HG02981 (cell line): ENCODE measurements around the gene TMEM106A.
"Not testable (repeated sequence)": the region's sequence is repeated elsewhere in the genome, so short reads cannot be mapped to it uniquely, and the experiment has no call there.

Source experiments
- ATAC-seq: cut with Tn5 transposase; IDR thresholded peaks from one replicate; pipeline ENCODE4 v1.9.1; 2021; ENCODE audit warnings: mild to moderate bottlenecking, moderate library complexity; ENCODE audit not compliant: unreplicated experiment

The TMEM106A gene

DNA sequence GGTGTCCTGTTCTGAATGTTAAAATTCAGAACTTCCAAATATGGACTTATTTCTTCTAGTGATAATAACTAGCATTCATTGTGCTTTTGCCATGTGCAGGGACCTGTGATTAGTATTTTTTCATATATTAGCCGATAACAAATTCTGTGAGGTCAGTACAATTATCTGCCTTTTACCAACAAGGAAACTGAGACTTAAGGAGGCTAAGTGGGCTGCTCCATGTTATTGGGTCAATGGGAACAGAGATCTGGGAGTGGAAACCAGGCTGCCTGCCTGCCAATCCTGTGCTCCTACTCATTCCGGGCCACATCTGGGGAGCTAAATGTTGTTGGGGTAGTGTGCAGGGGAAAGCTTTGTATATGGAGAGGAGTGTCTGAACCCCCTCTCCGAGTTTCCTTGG, 3.7 kb downstream of the TMEM106A start:
- ATAC-seq, result no peak

- no peak for ATAC-seq
These were observed 4.7 kb downstream of the TMEM106A start for GRCh38 chr17:43216369-43216761.

- ATAC-seq, result no peak
These were observed 5.3 kb downstream of the TMEM106A start for GRCh38 chr17:43216762-43217613.

DNA sequence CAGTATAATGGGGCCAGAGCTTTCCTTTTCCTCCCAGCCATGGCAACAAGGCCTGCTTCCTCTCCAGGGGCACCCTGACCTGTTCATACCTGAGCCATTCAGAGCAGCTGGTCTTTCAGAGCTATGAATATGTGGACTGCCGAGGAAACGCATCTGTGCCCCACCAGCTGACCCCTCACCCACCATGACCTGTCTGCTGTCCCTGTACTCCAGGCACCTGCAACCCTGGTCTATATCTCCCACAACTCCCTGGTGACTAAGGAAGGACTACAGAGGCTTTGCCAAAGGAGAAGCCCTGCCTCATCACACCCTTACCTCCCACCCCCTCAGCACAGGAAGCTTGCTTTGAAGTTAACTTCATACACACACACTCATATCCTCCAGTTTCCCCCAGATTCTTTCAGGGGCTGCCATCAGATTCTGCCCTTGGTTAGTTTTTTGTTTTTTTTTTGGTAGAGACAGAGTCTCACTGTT, 6.0 kb downstream of the TMEM106A start:
- ATAC-seq, result no peak

GRCh38 chr17:43219001-43219400, 7.3 kb downstream of the TMEM106A start:
- no peak for ATAC-seq

DNA sequence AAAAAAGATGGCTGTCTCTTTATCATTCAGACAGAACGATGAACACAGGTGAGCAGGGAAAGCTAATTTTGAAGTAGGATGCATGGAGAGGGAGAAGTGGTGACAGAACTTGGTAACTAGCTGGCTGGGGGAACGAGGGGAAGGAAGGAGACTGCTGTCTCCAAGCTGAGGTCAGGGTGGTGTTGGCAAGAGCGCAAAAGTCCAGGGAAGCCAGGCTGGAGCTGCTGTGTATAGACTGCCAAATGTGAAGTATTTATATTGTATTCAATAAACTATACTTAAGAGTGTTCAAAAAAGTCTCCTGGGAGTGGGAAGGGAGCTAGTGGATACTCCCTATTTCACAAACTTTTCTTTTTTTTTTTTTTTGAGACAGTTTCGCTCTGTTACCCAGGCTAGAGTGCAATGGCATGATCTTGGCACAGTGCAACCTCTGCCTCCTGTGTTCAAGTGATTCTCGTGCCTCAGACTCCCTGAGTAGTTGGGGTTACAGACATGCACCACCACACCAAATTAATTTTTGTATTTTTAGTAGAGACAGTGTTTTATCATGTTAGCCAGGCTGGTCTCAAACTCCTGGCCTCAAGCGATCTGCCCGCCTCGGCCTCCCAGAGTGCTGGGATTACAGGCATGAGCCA, 8.2 kb downstream of the TMEM106A start:
- no peak for ATAC-seq

DNA sequence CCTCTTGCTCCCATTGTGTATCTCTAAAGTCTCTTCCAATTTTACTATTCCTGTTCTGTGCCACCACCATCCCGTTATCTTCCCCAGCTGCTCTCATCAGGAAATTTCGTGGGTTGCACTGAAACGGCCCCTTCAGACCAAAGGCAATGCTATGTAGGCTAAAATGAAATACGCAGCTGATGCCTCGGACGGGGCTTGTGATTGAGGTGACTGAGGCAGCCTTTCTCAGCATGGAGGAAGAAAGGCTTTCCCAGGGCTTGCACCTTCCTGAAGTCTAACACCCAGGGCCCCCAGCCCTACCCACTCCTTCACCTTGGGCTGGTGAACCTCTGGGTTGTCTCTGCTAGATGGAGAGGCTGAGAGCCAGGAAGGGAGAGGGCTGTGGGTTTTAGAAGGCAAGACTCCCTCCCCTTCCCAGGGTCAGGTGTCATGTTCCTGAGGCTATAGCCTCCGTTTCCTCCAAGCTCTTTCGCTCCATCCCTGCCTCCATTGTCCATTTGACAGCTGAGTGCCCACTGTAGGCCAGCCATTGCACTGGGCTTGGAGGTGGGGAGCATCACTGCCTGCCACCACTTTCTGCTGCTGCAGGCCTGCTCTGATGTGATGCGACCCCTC, 8.9 kb downstream of the TMEM106A start:
- no peak for ATAC-seq

DNA sequence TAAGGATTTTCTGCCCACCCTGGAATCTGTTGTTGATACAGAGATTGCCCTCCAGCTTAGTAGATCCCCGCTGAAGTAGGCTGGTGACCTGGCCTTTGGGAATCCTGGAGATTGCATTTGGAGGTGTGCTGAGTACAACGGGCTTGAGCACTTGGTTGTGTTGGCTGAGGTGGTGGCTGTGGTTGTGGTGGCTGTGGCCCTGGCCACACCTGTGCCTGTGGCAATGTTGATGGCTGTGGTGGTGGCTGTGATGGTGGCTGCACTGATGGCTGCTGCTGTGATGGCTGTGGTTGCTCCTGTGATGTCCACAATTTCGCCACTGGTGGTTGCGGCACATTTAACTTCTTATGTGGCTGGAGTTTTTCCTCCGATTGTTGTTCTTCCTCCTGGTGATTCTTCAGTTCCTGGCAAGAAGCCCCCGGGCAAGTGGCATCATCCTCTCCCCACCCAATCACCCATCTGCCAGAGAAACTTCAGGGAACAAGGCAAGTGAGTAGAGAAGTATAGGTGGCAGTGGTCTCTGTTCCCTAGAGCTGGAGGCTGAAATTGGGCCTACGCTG, 12.6 kb downstream of the TMEM106A start:
- no peak for ATAC-seq

- no peak for ATAC-seq
These were observed 14.7 kb downstream of the TMEM106A start for GRCh38 chr17:43226393-43226792.

GRCh38 chr17:43228020-43228782, 16.5 kb downstream of the TMEM106A start, which contains the start of gene CCDC200:
Gene CCDC200 (minus strand): TSS chr17:43228623. CDS start chr17:43228554, 69 bp downstream.
- ATAC-seq, result not testable (repeated sequence)

- ATAC-seq, result not testable (repeated sequence)
These were observed 19.7 kb downstream of the TMEM106A start for GRCh38 chr17:43231205-43232020.

- not testable (repeated sequence) for ATAC-seq
These were observed 20.5 kb downstream of the TMEM106A start for GRCh38 chr17:43232021-43232699.

- ATAC-seq, result not testable (repeated sequence)
These were observed 21.6 kb downstream of the TMEM106A start for GRCh38 chr17:43233263-43233662.

- not testable (repeated sequence) for ATAC-seq
These were observed 22.2 kb downstream of the TMEM106A start, which contains the start of gene RNU2-1 for GRCh38 chr17:43233877-43234276. Gene RNU2-1 (minus strand): TSS chr17:43233977.

DNA sequence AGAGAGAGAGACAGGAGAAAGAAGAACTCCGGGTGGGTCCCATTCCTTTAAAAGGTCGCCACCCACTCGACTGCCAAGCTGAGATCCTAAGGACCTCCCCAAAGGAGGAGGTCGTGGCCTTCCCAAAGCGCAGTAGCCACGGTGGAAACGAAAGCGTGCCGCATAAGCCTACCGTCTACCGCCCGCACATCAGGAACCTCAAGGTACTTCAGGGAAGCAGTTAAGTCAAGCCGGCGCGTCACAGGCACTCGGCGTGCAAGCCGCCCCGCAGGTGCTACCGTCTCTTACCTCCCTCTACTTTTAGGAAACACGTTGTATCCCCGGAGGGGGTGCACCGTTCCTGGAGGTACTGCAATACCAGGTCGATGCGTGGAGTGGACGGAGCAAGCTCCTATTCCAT, 27.9 kb downstream of the TMEM106A start:
- ATAC-seq, result not testable (repeated sequence)

GRCh38 chr17:43240596-43241352, 29.1 kb downstream of the TMEM106A start:
- ATAC-seq, result not testable (repeated sequence)

GRCh38 chr17:43246456-43246855, 34.8 kb downstream of the TMEM106A start:
- ATAC-seq, result not testable (repeated sequence)
